ENCODE results near the gene TBXA2R. TPM values are rescaled to one million over a fixed set of nuclear protein-coding genes. Genes with fewer than 3 reads are reported as not detected.

The TBXA2R gene
- total and polyA plus RNA-seq, 5 donors from 2014 or later, result 0.19 to 1.7 (median 0.73) TPM; not detected in 1

DNA sequence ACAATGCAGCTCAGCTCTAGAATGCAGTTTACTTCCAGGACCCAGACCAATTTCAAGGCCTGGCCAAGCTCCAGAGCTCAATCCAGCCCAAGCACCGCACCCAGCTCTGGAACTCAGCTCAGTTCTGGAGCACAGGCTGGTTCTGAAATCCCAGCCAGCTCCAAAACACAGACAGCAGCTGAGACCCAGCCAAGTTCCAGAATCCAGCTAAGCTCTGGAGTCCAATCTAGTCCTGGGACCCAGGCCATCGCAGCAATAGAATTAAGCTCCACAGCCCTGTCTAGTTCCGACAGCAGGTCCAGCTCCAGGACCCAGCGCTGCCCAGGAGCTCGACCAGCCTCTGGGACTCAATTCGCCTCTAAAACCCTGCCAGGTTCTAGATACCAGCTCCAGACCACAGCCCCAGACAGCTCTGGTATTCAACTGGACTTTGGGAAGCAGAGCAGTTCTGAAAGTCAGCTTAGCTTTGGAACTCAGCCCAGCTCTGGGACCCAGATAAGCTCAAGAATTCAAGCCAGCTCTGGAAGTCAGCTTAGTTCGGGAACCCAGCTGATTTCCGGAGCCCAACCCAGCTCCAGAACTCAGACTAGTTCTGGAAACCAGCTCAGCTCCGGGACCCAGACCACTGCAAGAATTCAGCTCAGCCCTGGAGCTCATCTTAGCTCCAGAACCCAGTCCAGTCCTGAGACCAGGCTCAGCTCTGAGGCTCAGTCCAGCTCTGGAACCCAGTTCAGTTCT lies 14.6 kb downstream of the TBXA2R start:
- no peaks in the 10 kb centered on the region for H3K4me1 ChIP-seq (ENCODE audit: control insufficient read depth, insufficient read depth, low read length, poor library complexity, severe bottlenecking)
- no peak overlapping the region for H3K4me3 ChIP-seq (ENCODE audit: low read depth, low read length)
- no peaks in the 10 kb centered on the region for H3K4me1 Mint-ChIP-seq
- H3K27me3 Mint-ChIP-seq, result no peaks in the 10 kb centered on the region
- peaks cover 0 to 1% (median 0%) of the 10 kb centered on the region in 7 donors for H3K9me3 Mint-ChIP-seq
- H3K27me3 ChIP-seq (ENCODE audit: control insufficient read depth, insufficient read depth, low read length), result no peaks in the 10 kb centered on the region
- H3K9me3 ChIP-seq (ENCODE audit: control insufficient read depth in 2 of 2, low read length in 2 of 2), result no peaks in the 10 kb centered on the region
- H3K36me3 Mint-ChIP-seq, result no peaks in the 10 kb centered on the region
- H3K27ac Mint-ChIP-seq, result no peak overlapping the region
- no peak overlapping the region for H3K27ac ChIP-seq (ENCODE audit: insufficient read depth, low read length, poor library complexity, severe bottlenecking)
- no peaks in the 10 kb centered on the region for H3K36me3 ChIP-seq (ENCODE audit: control insufficient read depth, insufficient read depth, low read length)
- no peak overlapping the region for H3K4me3 Mint-ChIP-seq
- ATAC-seq (ENCODE audit: low read depth in 2 of 2) (no peak), DNase-seq (no peak)

DNA sequence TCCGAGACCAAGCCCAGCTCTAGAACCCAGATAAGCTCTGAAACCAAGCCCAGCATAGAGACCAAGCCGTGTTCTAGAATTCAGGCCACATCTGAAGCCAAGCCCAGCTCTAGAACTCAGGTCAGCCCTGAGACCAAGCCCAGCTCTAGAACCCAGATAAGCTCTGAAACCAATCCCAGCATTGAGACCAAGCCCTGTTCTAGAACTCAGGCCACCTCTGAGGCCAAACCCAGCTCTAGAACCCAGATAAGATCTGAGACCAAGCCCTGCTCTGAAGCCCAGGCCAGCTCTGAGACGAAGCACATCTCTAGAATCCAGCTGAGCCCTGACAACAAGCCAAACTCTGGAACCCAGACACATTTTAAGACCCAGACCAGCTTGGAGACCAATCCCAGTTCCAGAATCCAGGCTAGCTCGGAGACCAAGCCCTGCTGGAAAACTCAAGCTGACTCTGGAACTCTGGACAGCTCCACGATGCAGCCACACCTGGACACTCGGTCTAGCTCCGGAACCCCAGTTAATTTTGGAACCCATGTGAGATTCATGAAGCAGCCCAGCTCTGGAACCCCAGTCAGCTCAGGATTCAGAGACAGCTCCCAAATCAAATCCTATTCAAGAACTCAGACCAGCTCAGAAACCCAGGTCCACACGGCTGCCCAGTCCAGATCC lies 15.6 kb downstream of the TBXA2R start:
- H3K36me3 Mint-ChIP-seq, result no peaks in the 10 kb centered on the region
- H3K4me1 Mint-ChIP-seq, result no peaks in the 10 kb centered on the region
- DNase-seq, result no peak
- H3K4me3 Mint-ChIP-seq, result no peak overlapping the region
- no peaks in the 10 kb centered on the region for H3K4me1 ChIP-seq (ENCODE audit: control insufficient read depth, insufficient read depth, low read length, poor library complexity, severe bottlenecking)
- H3K4me3 ChIP-seq (ENCODE audit: low read depth, low read length), result no peak overlapping the region
- no peaks in the 10 kb centered on the region for H3K9me3 ChIP-seq (ENCODE audit: control insufficient read depth in 2 of 2, low read length in 2 of 2)
- no peak overlapping the region for H3K27ac Mint-ChIP-seq
- no peaks in the 10 kb centered on the region for H3K27me3 ChIP-seq (ENCODE audit: control insufficient read depth, insufficient read depth, low read length)
- ATAC-seq (ENCODE audit: low read depth in 2 of 2), result no peak
- no peaks in the 10 kb centered on the region for H3K27me3 Mint-ChIP-seq
- H3K27ac ChIP-seq (ENCODE audit: insufficient read depth, low read length, poor library complexity, severe bottlenecking), result no peak overlapping the region
- no peaks in the 10 kb centered on the region for H3K36me3 ChIP-seq (ENCODE audit: control insufficient read depth, insufficient read depth, low read length)
- H3K9me3 Mint-ChIP-seq, result peaks cover 0 to 1% (median 0%) of the 10 kb centered on the region in 7 donors

DNA sequence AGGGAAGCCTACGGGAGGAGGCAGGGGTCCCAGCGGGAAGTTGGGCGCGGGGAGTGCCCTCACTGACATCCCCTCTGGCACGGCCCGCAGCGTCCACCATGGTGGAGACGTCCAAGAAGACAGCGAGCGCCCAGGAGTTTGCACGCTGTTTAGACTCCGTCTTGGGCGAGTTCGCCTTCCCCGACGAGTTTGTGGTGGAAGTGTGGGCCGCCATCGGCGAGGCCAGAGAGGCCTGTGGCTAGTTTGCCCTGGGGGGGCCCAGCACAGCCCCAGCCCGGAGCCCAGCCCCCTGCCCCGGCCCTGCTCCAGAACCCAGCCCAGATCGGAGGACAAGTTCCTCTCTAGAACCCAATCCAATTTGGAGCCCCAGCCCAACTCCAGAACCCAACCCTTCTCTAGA lies 16.7 kb downstream of the TBXA2R start:
- no peak for ATAC-seq (ENCODE audit: low read depth in 2 of 2)
- H3K27ac Mint-ChIP-seq, result no peak overlapping the region

GRCh38 chr19:3589439-3589838 lies 17.2 kb downstream of the TBXA2R start:
- no peaks in the 10 kb centered on the region for H3K27me3 ChIP-seq (ENCODE audit: control insufficient read depth, insufficient read depth, low read length)
- H3K27me3 Mint-ChIP-seq, result no peaks in the 10 kb centered on the region
- H3K36me3 Mint-ChIP-seq, result no peaks in the 10 kb centered on the region
- no peak for ATAC-seq (ENCODE audit: low read depth in 2 of 2)
- no peak overlapping the region for H3K27ac Mint-ChIP-seq
- H3K36me3 ChIP-seq (ENCODE audit: control insufficient read depth, insufficient read depth, low read length), result no peaks in the 10 kb centered on the region
- H3K9me3 ChIP-seq (ENCODE audit: control insufficient read depth in 2 of 2, low read length in 2 of 2), result no peaks in the 10 kb centered on the region
- no peak for DNase-seq
- H3K4me1 Mint-ChIP-seq, result no peaks in the 10 kb centered on the region
- peaks cover 0 to 1% (median 0%) of the 10 kb centered on the region in 7 donors for H3K9me3 Mint-ChIP-seq
- no peak overlapping the region for H3K4me3 ChIP-seq (ENCODE audit: low read depth, low read length)
- H3K27ac ChIP-seq (ENCODE audit: insufficient read depth, low read length, poor library complexity, severe bottlenecking), result no peak overlapping the region
- H3K4me3 Mint-ChIP-seq, result no peak overlapping the region
- peaks cover 10% of the 10 kb centered on the region for H3K4me1 ChIP-seq (ENCODE audit: control insufficient read depth, insufficient read depth, low read length, poor library complexity, severe bottlenecking)

More for the DNA sequence above, 16.7 kb downstream of the TBXA2R start:
- Histone ChIP-seq H3K36me3 (ENCODE audit: control insufficient read depth, insufficient read depth, low read length) (no peaks in the 10 kb centered on the region), H3K27me3 (ENCODE audit: control insufficient read depth, insufficient read depth, low read length) (no peaks in the 10 kb centered on the region), H3K4me3 (ENCODE audit: low read depth, low read length) (no peak overlapping the region), H3K27ac (ENCODE audit: insufficient read depth, low read length, poor library complexity, severe bottlenecking) (no peak overlapping the region), H3K9me3 (ENCODE audit: control insufficient read depth in 2 of 2, low read length in 2 of 2) (no peaks in the 10 kb centered on the region), H3K4me1 (ENCODE audit: control insufficient read depth, insufficient read depth, low read length, poor library complexity, severe bottlenecking) (peaks cover 10% of the 10 kb centered on the region)
- no peaks in the 10 kb centered on the region for H3K36me3 Mint-ChIP-seq
- no peak for DNase-seq
- no peaks in the 10 kb centered on the region for H3K4me1 Mint-ChIP-seq
- H3K4me3 Mint-ChIP-seq, result no peak overlapping the region
- H3K27me3 Mint-ChIP-seq, result no peaks in the 10 kb centered on the region
- peaks cover 0 to 1% (median 0%) of the 10 kb centered on the region in 7 donors for H3K9me3 Mint-ChIP-seq

GRCh38 chr19:3586707-3587346 lies 19.8 kb downstream of the TBXA2R start:
- Mint-ChIP-seq H3K27me3 (peaks cover 3% of the 10 kb centered on the region), H3K27ac (no peak overlapping the region), H3K9me3 (peaks cover 0 to 1% (median 0%) of the 10 kb centered on the region in 7 donors), H3K4me3 (no peak overlapping the region), H3K4me1 (no peaks in the 10 kb centered on the region), H3K36me3 (no peaks in the 10 kb centered on the region)
- Histone ChIP-seq H3K4me1 (ENCODE audit: control insufficient read depth, insufficient read depth, low read length, poor library complexity, severe bottlenecking) (peaks cover 10% of the 10 kb centered on the region), H3K27me3 (ENCODE audit: control insufficient read depth, insufficient read depth, low read length) (no peaks in the 10 kb centered on the region), H3K9me3 (ENCODE audit: control insufficient read depth in 2 of 2, low read length in 2 of 2) (no peaks in the 10 kb centered on the region), H3K4me3 (ENCODE audit: low read depth, low read length) (no peak overlapping the region), H3K36me3 (ENCODE audit: control insufficient read depth, insufficient read depth, low read length) (no peaks in the 10 kb centered on the region), H3K27ac (ENCODE audit: insufficient read depth, low read length, poor library complexity, severe bottlenecking) (no peak overlapping the region)
- ATAC-seq (ENCODE audit: low read depth in 2 of 2), result no peak
- DNase-seq, result no peak

DNA sequence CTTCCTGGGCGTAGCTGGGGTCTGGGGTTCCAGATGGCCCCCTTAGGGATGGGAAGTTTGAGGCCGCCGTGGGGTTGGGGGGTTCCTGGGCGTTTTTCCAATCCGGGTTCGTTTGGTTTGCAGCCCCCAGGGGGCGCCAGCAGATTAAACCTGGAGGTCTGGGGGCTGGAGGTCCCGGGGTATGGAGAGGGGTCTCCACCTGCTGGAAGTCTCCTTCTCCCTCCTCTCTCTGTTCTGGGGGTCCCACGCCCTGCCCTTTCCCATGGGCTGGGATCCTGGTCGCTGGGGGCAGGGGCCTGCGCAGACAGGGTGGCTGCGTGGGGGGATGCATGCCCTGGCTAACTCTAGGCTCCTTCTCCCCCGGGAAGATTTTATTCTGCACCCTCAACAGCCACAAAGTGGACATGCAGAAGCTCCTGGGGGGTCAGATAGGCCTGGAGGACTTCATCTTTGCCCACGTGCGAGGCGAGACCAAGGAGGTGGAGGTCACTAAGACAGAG lies 20.5 kb downstream of the TBXA2R start:
- DNase-seq (peak in 1 of 3 donors; percentile 23), ATAC-seq (ENCODE audit: low read depth in 2 of 2) (no peak)
- Histone ChIP-seq H3K4me3 (ENCODE audit: low read depth, low read length) (no peak overlapping the region), H3K9me3 (ENCODE audit: control insufficient read depth in 2 of 2, low read length in 2 of 2) (no peaks in the 10 kb centered on the region), H3K36me3 (ENCODE audit: control insufficient read depth, insufficient read depth, low read length) (no peaks in the 10 kb centered on the region), H3K27me3 (ENCODE audit: control insufficient read depth, insufficient read depth, low read length) (no peaks in the 10 kb centered on the region), H3K27ac (ENCODE audit: insufficient read depth, low read length, poor library complexity, severe bottlenecking) (no peak overlapping the region), H3K4me1 (ENCODE audit: control insufficient read depth, insufficient read depth, low read length, poor library complexity, severe bottlenecking) (peaks cover 10% of the 10 kb centered on the region)
- Mint-ChIP-seq H3K4me3 (peak overlapping the region in 2 of 4 donors; percentile 22 to 54), H3K36me3 (no peaks in the 10 kb centered on the region), H3K27me3 (peaks cover 4% of the 10 kb centered on the region), H3K27ac (no peak overlapping the region), H3K4me1 (no peaks in the 10 kb centered on the region), H3K9me3 (peaks cover 0 to 1% (median 0%) of the 10 kb centered on the region in 7 donors)

DNA sequence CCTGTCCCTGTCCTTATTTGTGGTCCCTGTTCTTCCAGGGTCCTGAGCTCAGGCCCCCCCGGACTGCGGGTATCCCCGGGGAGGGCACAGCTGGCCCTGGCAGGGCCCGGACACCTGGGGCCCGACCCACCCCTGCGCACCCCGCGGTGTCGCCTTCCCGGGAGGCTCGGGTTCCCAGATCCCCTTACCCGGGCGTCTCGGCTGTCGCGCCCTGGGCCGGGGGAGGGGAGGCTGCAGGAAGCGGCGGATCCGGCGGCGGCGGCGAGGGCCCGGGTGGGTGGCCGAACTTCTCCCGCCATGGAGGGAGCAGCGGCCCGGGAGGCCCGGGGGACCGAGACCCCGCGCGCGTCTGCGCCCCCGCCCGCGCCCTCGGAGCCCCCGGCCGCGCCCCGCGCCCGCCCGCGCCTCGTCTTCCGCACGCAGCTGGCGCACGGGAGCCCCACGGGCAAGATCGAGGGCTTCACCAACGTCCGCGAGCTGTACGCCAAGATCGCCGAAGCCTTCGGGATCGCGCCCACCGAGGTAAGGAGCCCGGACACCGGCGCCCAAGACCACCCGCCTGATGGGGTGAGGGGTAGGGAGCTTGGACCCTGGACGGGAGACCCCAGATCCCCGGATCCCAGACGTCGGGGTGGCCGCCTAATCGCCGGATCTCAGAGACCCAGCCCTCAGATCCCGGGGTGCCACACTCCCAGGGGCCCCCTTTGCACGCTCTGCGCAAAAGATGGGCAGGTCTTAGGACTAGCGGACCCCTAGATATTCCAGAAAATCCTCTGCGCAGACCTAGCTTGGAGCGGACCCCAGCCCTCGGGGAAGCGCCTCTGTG lies 21.2 kb downstream of the TBXA2R start, which contains the start of gene GIPC3:
GIPC3 (plus strand) TSS at position 178 of the 826 bp plus-strand sequence; CDS start at position 298, 120 bp downstream.
- Mint-ChIP-seq H3K9me3 (peaks cover 0 to 1% (median 0%) of the 10 kb centered on the region in 7 donors), H3K27ac (no peak within 1 kb of the TSS), H3K4me1 (no peaks in the 10 kb centered on the region), H3K4me3 (peak within 1 kb of the TSS in 2 of 4 donors; percentile 22 to 54), H3K36me3 (no peaks in the 10 kb centered on the region), H3K27me3 (peaks cover 4% of the 10 kb centered on the region)
- Histone ChIP-seq H3K36me3 (ENCODE audit: control insufficient read depth, insufficient read depth, low read length) (no peaks in the 10 kb centered on the region), H3K4me3 (ENCODE audit: low read depth, low read length) (no peak within 1 kb of the TSS), H3K9me3 (ENCODE audit: control insufficient read depth in 2 of 2, low read length in 2 of 2) (no peaks in the 10 kb centered on the region), H3K27me3 (ENCODE audit: control insufficient read depth, insufficient read depth, low read length) (no peaks in the 10 kb centered on the region), H3K4me1 (ENCODE audit: control insufficient read depth, insufficient read depth, low read length, poor library complexity, severe bottlenecking) (peaks cover 10% of the 10 kb centered on the region), H3K27ac (ENCODE audit: insufficient read depth, low read length, poor library complexity, severe bottlenecking) (no peak within 1 kb of the TSS)
- ATAC-seq (ENCODE audit: low read depth in 2 of 2) (no peak), DNase-seq (no peak)

Measured in CD4-positive, CD25-positive, alpha-beta regulatory T cell (primary cell).